C4-2B (cell line): Measurements from ENCODE around the gene EN2.

Experiments used
- ZFX ChIP-seq: fragments of 450-650 bp; IDR thresholded peaks from 2 replicates; pipeline ENCODE4 v1.6.1; 2017
- TF ChIP-seq, protein P1 (sequence below): fragments of 450-650 bp; conservative IDR thresholded peaks from 2 replicates; pipeline ENCODE4 v1.5.1; 2017; ENCODE audit warnings: mild to moderate bottlenecking

DNA sequence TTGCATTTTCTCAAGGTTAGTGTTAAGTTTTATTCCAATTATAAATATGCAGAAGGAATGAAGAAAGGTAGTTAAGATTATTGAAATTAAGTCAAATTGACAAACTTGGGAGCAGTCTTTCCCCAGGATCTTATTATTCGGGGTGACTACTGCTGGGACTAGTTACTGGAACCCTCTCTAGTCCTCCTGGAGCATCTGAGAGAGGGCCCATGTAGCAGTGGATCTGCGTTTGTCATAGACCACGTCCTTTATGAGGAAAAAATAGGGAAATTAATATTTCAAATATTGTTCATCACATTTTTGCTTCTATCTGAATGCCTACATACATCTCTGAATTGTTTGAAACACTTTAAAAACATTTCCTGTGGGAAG lies 47.5 kb downstream of the EN2 start:
- TF ChIP-seq, protein P1, sequence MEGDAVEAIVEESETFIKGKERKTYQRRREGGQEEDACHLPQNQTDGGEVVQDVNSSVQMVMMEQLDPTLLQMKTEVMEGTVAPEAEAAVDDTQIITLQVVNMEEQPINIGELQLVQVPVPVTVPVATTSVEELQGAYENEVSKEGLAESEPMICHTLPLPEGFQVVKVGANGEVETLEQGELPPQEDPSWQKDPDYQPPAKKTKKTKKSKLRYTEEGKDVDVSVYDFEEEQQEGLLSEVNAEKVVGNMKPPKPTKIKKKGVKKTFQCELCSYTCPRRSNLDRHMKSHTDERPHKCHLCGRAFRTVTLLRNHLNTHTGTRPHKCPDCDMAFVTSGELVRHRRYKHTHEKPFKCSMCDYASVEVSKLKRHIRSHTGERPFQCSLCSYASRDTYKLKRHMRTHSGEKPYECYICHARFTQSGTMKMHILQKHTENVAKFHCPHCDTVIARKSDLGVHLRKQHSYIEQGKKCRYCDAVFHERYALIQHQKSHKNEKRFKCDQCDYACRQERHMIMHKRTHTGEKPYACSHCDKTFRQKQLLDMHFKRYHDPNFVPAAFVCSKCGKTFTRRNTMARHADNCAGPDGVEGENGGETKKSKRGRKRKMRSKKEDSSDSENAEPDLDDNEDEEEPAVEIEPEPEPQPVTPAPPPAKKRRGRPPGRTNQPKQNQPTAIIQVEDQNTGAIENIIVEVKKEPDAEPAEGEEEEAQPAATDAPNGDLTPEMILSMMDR: no peak
- TF ChIP-seq ZFX: no peak
